HUES64 (cell line): ENCODE measurements around the gene ZNRF4.
"Not testable (repeated sequence)": the region's sequence is repeated elsewhere in the genome, so short reads cannot be mapped to it uniquely, and the experiment has no call there.

Experiments
- H3K27ac ChIP-seq: 2 replicates; pipeline ENCODE4 v1.7.0; 2013; ENCODE audit warnings: low read depth, low read length, inconsistent platforms
- H3K27me3 ChIP-seq: 2 replicates; pipeline ENCODE4 v1.6.1; 2013; ENCODE audit warnings: mild to moderate bottlenecking, low read length; ENCODE audit not compliant: insufficient read depth
- H3K36me3 ChIP-seq: 2 replicates; pipeline ENCODE4 v1.6.1; 2013; ENCODE audit warnings: mild to moderate bottlenecking, low read length; ENCODE audit not compliant: insufficient read depth
- H3K4me1 ChIP-seq: 2 replicates; pipeline ENCODE4 v1.6.1; 2013; ENCODE audit warnings: mild to moderate bottlenecking, low read length, moderate library complexity; ENCODE audit not compliant: insufficient read depth
- H3K4me3 ChIP-seq: 2 replicates; pipeline ENCODE4 v1.5.1; 2013; ENCODE audit warnings: mild to moderate bottlenecking, low read length, moderate library complexity
- H3K9ac ChIP-seq: 2 replicates; pipeline ENCODE4 v1.6.1; 2013; ENCODE audit warnings: mild to moderate bottlenecking, low read depth, low read length
- H3K9me3 ChIP-seq: 2 replicates; pipeline ENCODE4 v1.6.1; 2013; ENCODE audit warnings: low read depth, low read length; ENCODE audit not compliant: insufficient read depth
- WGBS: fragments of 150-250, 120-280 bp; methylation state at CpG from one replicate; pipeline ENCODE4 v1.1.7; 2013; ENCODE audit warnings: missing lambda C conversion rate; 5-methylcytosine and 5-hydroxymethylcytosine counted together

ZNRF4 gene

GRCh38 chr19:5477451-5478215 is 22.4 kb downstream of the ZNRF4 start:
- H3K9me3 ChIP-seq: 0 out of 2 replicates have a peak, but pooled peaks cover 5% of the 10 kb centered on the region
- no peak overlapping the region for H3K9ac ChIP-seq
- no peaks in the 10 kb centered on the region for H3K36me3 ChIP-seq
- H3K27ac ChIP-seq: no peak overlapping the region
- H3K4me3 ChIP-seq: no peak overlapping the region; the same call in 1 of the 2 replicates
- peaks cover 13% of the 10 kb centered on the region for H3K27me3 ChIP-seq
- 38% methylated on average over 13 of the region's 13 CpGs for WGBS
- no peaks in the 10 kb centered on the region for H3K4me1 ChIP-seq

GRCh38 chr19:5478241-5478924 is 23.2 kb downstream of the ZNRF4 start:
- Histone ChIP-seq H3K4me3 (peak overlapping the region; percentile 16; the same call in 1 of the 2 replicates), H3K27me3 (peaks cover 13% of the 10 kb centered on the region), H3K36me3 (no peaks in the 10 kb centered on the region), H3K27ac (no peak overlapping the region), H3K9me3 (0 out of 2 replicates have a peak, but pooled peaks cover 7% of the 10 kb centered on the region), H3K9ac (no peak overlapping the region), H3K4me1 (no peaks in the 10 kb centered on the region)
- WGBS: 22% methylated on average over 32 of the region's 32 CpGs

- 67% methylated on average over 7 of the region's 8 CpGs for WGBS
These were observed 23.8 kb downstream of the ZNRF4 start for GRCh38 chr19:5478925-5479588.

GRCh38 chr19:5479958-5480357 is 24.7 kb downstream of the ZNRF4 start:
- WGBS: 57% methylated on average over 14 of the region's 14 CpGs
- Histone ChIP-seq H3K4me1 (peaks cover 4% of the 10 kb centered on the region; the same call in 1 of the 2 replicates), H3K4me3 (no peak overlapping the region), H3K36me3 (no peaks in the 10 kb centered on the region), H3K27me3 (peaks cover 13% of the 10 kb centered on the region), H3K9me3 (0 out of 2 replicates have a peak, but pooled peaks cover 7% of the 10 kb centered on the region), H3K9ac (no peak overlapping the region), H3K27ac (no peak overlapping the region)

More at GRCh38 chr19:5478925-5479588, 23.8 kb downstream of the ZNRF4 start:
- Histone ChIP-seq H3K4me3 (no peak overlapping the region), H3K36me3 (no peaks in the 10 kb centered on the region), H3K4me1 (peaks cover 1% of the 10 kb centered on the region; the same call in 1 of the 2 replicates), H3K27me3 (peaks cover 13% of the 10 kb centered on the region), H3K9me3 (0 out of 2 replicates have a peak, but pooled peaks cover 7% of the 10 kb centered on the region), H3K27ac (no peak overlapping the region), H3K9ac (no peak overlapping the region)

- Histone ChIP-seq H3K9ac (no peak overlapping the region), H3K4me3 (no peak overlapping the region), H3K4me1 (peaks cover 4% of the 10 kb centered on the region; the same call in 1 of the 2 replicates), H3K27ac (no peak overlapping the region), H3K36me3 (no peaks in the 10 kb centered on the region), H3K27me3 (peaks cover 13% of the 10 kb centered on the region), H3K9me3 (0 out of 2 replicates have a peak, but pooled peaks cover 7% of the 10 kb centered on the region)
- WGBS: 43% methylated on average over 6 of the region's 6 CpGs
These were observed 25.2 kb downstream of the ZNRF4 start for GRCh38 chr19:5480427-5480836.

- H3K9ac ChIP-seq: no peak overlapping the region
- H3K27ac ChIP-seq: no peak overlapping the region
- WGBS: 89% methylated on average over 2 of the region's 2 CpGs
- peaks cover 15% of the 10 kb centered on the region for H3K27me3 ChIP-seq
- H3K4me1 ChIP-seq: peaks cover 4% of the 10 kb centered on the region; the same call in 1 of the 2 replicates
- H3K4me3 ChIP-seq: no peak overlapping the region
- no peaks in the 10 kb centered on the region for H3K36me3 ChIP-seq
- H3K9me3 ChIP-seq: 0 out of 2 replicates have a peak, but pooled peaks cover 7% of the 10 kb centered on the region
These were observed 26.7 kb downstream of the ZNRF4 start for GRCh38 chr19:5481957-5482356.

- Histone ChIP-seq H3K9me3 (0 out of 2 replicates have a peak, but pooled peaks cover 7% of the 10 kb centered on the region), H3K27me3 (peaks cover 4% of the 10 kb centered on the region; the same call in 1 of the 2 replicates), H3K4me3 (no peak overlapping the region), H3K4me1 (peaks cover 4% of the 10 kb centered on the region; the same call in 1 of the 2 replicates), H3K36me3 (no peaks in the 10 kb centered on the region), H3K9ac (no peak overlapping the region), H3K27ac (no peak overlapping the region)
- 38% methylated on average over 13 of the region's 13 CpGs for WGBS
These were observed 29.4 kb downstream of the ZNRF4 start for GRCh38 chr19:5484398-5485285.

GRCh38 chr19:5485286-5485636 is 30.0 kb downstream of the ZNRF4 start:
- Histone ChIP-seq H3K27me3 (peaks cover 5% of the 10 kb centered on the region; the same call in 1 of the 2 replicates), H3K9ac (no peak overlapping the region), H3K4me3 (no peak overlapping the region), H3K36me3 (no peaks in the 10 kb centered on the region), H3K27ac (no peak overlapping the region), H3K4me1 (peaks cover 4% of the 10 kb centered on the region; the same call in 1 of the 2 replicates), H3K9me3 (0 out of 2 replicates have a peak, but pooled peaks cover 7% of the 10 kb centered on the region)
- WGBS: 89% methylated on average over 3 of the region's 3 CpGs

GRCh38 chr19:5485658-5486057 is 30.4 kb downstream of the ZNRF4 start:
- H3K36me3 ChIP-seq, H3K4me1 ChIP-seq, H3K9me3 ChIP-seq, H3K27ac ChIP-seq, H3K27me3 ChIP-seq, H3K9ac ChIP-seq, H3K4me3 ChIP-seq: not testable (repeated sequence)
- 89% methylated on average over 4 of the region's 4 CpGs for WGBS

- Histone ChIP-seq H3K27ac (no peak overlapping the region), H3K4me3 (no peak overlapping the region), H3K9me3 (0 out of 2 replicates have a peak, but pooled peaks cover 4% of the 10 kb centered on the region), H3K27me3 (peaks cover 13% of the 10 kb centered on the region), H3K36me3 (no peaks in the 10 kb centered on the region), H3K4me1 (peaks cover 4% of the 10 kb centered on the region; the same call in 1 of the 2 replicates), H3K9ac (no peak overlapping the region)
- WGBS: 85% methylated on average over 7 of the region's 7 CpGs
These were observed 32.0 kb downstream of the ZNRF4 start for GRCh38 chr19:5487222-5487621.
